Mucosa of rectum (tissue), 2 donors: ENCODE results near the gene CELA3B.

Experiments
- H3K27ac ChIP-seq, 2 donors: one replicate each; pipeline ENCODE4 v1.7.0; 2013; ENCODE audit warnings: inconsistent platforms in 2 of 2, low read depth in 2 of 2, low read length in 2 of 2
- H3K27me3 ChIP-seq, 2 donors: one replicate each; pipeline ENCODE4 v1.7.0; 2013; ENCODE audit warnings: low read length in 2 of 2; ENCODE audit not compliant: control insufficient read depth in 2 of 2, insufficient read depth in 2 of 2
- H3K36me3 ChIP-seq, 2 donors: one replicate each; pipeline ENCODE4 v1.7.0; 2013; ENCODE audit warnings: low read length in 2 of 2; ENCODE audit not compliant: control insufficient read depth in 2 of 2, insufficient read depth in 2 of 2
- H3K4me1 ChIP-seq, 2 donors: one replicate each; pipeline ENCODE4 v1.7.0; 2013; ENCODE audit warnings: low read length in 2 of 2, mild to moderate bottlenecking in 1 of 2; ENCODE audit not compliant: control insufficient read depth in 2 of 2, insufficient read depth in 2 of 2
- H3K4me3 ChIP-seq, 2 donors: one replicate each; pipeline ENCODE4 v1.7.0; 2013; ENCODE audit warnings: low read length in 2 of 2
- H3K9ac ChIP-seq, 2 donors: one replicate each; pipeline ENCODE4 v1.7.0; 2013; ENCODE audit warnings: low read length in 2 of 2, low read depth in 1 of 2, mild to moderate bottlenecking in 1 of 2
- H3K9me3 ChIP-seq, 2 donors: one replicate each; pipeline ENCODE4 v1.7.0; 2013; ENCODE audit warnings: low read length in 2 of 2; ENCODE audit not compliant: control insufficient read depth in 2 of 2
- donor health status: healthy.
- donor health status: Normal muscosa, but diverticular disease.

The CELA3B gene

DNA sequence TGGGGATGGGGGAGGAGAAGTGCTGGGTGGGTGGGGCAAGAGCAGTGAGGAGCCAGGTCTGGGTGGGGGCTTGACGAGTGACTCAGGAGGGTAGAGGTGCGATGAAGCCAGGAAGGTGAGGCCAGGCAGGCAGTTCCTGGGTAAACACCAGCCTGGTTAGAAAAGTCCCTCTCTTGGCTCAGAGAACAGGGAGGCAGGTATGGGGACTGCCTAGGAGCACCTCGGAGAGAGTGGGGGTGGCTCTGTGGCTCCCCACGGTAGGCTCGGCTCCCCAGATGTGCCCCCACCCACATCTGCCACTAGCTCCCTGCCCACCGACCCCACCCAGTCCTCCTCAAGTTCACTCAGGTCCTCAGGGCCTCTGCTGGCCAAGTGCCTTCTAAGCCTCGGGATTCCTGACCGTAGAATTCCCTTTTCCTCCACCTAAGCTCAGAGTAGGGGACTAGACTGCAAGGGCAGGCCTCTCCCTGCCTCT lies 40.9 kb upstream of the CELA3B start:
- no peaks in the 10 kb centered on the region for H3K36me3 ChIP-seq
- peak overlapping the region; percentile 87 to 88 for H3K9ac ChIP-seq
- no peaks in the 10 kb centered on the region for H3K27me3 ChIP-seq
- no peaks in the 10 kb centered on the region for H3K9me3 ChIP-seq
- H3K4me3 ChIP-seq, result peak overlapping the region; percentile 85 to 88
- H3K27ac ChIP-seq, result peak overlapping the region; percentile 85 to 90
- peaks cover 47 to 62% of the 10 kb centered on the region in 2 donors for H3K4me1 ChIP-seq

DNA sequence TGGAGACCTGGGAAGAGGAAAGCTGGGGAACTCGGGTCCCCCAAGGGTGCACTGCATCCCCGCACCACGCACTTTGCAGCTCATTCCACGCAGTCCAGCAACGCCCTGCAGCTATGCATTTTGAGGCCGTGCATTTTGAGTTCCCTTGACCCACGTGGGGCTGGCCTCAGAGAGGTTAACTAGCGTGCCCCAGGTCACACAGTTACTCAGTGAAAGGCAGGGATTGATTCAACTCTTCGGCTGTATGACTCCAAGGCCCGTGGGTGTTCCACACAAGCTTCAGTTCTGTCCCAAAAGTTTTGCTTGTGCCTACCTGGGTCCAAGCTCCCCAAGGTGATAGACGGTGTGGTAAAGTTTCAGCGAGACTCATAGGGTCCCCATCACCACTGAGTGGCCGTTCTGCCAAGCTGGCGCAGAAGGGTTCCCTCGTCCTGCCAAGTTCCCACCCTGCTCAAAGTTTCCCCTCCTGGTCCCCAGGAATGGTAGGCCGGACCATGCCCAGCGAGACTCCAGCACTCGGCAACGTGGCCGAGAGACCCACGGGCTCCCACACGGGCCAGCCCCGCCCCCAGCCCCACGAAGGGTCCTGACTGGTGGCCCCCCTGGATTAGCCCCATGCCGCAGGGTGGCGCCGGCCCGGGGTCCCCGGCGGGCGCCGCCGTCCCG lies 40.3 kb upstream of the CELA3B start:
- Histone ChIP-seq H3K27ac (peak overlapping the region; percentile 85 to 90), H3K27me3 (no peaks in the 10 kb centered on the region), H3K4me1 (peaks cover 43 to 56% of the 10 kb centered on the region in 2 donors), H3K9me3 (no peaks in the 10 kb centered on the region), H3K4me3 (peak overlapping the region; percentile 85 to 88), H3K36me3 (no peaks in the 10 kb centered on the region), H3K9ac (peak overlapping the region; percentile 87 to 88)

DNA sequence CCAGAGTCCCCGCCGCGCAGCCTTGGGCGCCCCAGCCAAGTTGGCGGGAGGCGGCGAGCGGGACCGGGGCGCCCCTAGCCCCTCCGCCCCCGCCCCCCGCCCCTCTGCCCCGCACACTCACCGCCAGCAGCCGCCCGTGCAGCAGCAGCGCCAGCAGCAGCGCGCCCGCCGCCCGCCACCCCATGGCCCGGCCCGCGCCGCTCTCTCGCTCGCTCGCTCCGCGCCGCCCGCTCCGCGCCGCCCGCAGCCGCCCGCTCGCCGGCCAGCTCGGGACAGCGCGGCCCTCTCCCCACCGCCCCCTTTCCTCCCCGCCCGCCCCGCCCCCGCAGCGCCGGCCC lies 39.8 kb upstream of the CELA3B start, which contains the start of gene HSPG2:
HSPG2 (minus strand) TSS at position 277 of the 338 bp plus-strand sequence; CDS start at position 184, 93 bp downstream.
- Histone ChIP-seq H3K36me3 (no peaks in the 10 kb centered on the region), H3K4me3 (peak within 1 kb of the TSS; percentile 85 to 88), H3K9ac (peak within 1 kb of the TSS; percentile 87 to 88), H3K27me3 (no peaks in the 10 kb centered on the region), H3K9me3 (no peaks in the 10 kb centered on the region), H3K4me1 (peaks cover 38 to 51% of the 10 kb centered on the region in 2 donors), H3K27ac (peak within 1 kb of the TSS; percentile 85 to 90)

DNA sequence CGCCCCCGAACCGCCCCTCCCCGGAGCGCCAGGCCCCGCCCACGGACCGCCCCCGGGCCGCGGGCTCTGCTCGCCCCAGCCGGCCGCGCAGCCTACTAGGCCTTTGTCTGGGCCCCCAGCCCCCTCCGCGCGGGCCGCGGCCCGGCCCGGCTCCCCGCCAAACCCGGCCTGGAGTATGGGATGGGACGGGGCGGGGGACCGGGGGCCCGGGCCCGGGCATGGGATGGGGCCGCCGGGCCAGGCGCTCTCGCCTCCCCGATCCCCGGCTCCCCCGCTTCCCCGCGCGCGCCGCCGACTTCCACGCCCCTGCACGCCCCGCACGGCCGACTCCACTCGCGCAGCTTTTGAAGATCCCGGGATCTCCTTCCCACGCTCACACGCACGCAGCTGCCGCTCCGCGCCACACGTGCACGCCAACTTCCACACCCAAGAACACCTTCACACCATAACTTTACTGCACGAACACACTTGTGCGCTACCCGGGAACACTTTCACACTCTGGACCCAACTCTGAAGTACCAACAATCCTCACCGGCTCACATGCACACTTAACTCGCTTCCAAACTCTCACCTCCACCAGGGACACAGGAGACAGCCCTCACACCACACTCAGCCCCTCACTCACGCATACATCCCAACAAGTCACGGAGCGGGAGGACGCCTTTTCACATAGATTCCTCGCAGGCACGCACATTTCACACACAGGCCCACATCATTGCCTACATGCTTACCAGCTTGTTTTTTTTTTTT lies 39.3 kb upstream of the CELA3B start:
- Histone ChIP-seq H3K9me3 (no peaks in the 10 kb centered on the region), H3K36me3 (no peaks in the 10 kb centered on the region), H3K4me3 (peak overlapping the region; percentile 67 to 71), H3K9ac (peak overlapping the region; percentile 69 to 76), H3K27me3 (no peaks in the 10 kb centered on the region), H3K4me1 (peaks cover 37 to 46% of the 10 kb centered on the region in 2 donors), H3K27ac (peak overlapping the region; percentile 54 to 61)

- Histone ChIP-seq H3K36me3 (no peaks in the 10 kb centered on the region), H3K9ac (peak overlapping the region; percentile 7 to 28), H3K27ac (peak overlapping the region; percentile 43 to 70), H3K4me3 (no peak overlapping the region), H3K9me3 (no peaks in the 10 kb centered on the region), H3K27me3 (no peaks in the 10 kb centered on the region), H3K4me1 (peaks cover 29 to 33% of the 10 kb centered on the region in 2 donors)
These were observed 37.9 kb upstream of the CELA3B start for GRCh38 chr1:21938732-21939538.

GRCh38 chr1:21939650-21940374 lies 37.0 kb upstream of the CELA3B start:
- peak overlapping the region; percentile 43 to 70 for H3K27ac ChIP-seq
- no peaks in the 10 kb centered on the region for H3K36me3 ChIP-seq
- H3K27me3 ChIP-seq, result no peaks in the 10 kb centered on the region
- H3K4me1 ChIP-seq, result peaks cover 24 to 27% of the 10 kb centered on the region in 2 donors
- peak overlapping the region in 1 of 2 donors; percentile 7 for H3K9ac ChIP-seq
- no peak overlapping the region for H3K4me3 ChIP-seq
- H3K9me3 ChIP-seq, result no peaks in the 10 kb centered on the region

DNA sequence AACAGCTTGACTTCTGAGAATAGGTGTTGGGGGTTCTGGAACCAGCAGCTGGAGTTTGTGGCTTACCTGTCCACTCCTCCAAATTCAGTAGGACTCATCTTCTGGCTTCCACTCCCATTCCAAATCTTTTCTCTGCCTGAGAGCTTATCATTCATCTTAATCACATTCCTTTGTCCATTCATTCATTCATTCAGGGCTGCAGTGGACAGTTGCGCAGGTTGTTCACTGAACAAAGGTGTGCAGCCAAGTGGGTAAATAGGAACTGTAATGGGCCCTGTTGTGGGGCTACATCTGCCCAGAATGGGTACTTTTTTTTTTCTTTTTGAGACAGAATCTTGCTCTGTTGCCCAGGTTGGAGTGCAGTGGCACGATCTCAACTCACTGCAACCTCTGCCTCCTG lies 36.3 kb upstream of the CELA3B start:
- Histone ChIP-seq H3K9me3 (no peaks in the 10 kb centered on the region), H3K36me3 (no peaks in the 10 kb centered on the region), H3K9ac (no peak overlapping the region), H3K4me3 (no peak overlapping the region), H3K27me3 (no peaks in the 10 kb centered on the region), H3K27ac (peak overlapping the region in 1 of 2 donors; percentile 70), H3K4me1 (peaks cover 20 to 23% of the 10 kb centered on the region in 2 donors)

- H3K27ac ChIP-seq, result no peak overlapping the region
- H3K9me3 ChIP-seq, result no peaks in the 10 kb centered on the region
- H3K27me3 ChIP-seq, result no peaks in the 10 kb centered on the region
- no peak overlapping the region for H3K4me3 ChIP-seq
- H3K4me1 ChIP-seq, result peaks cover 12 to 14% of the 10 kb centered on the region in 2 donors
- no peak overlapping the region for H3K9ac ChIP-seq
- no peaks in the 10 kb centered on the region for H3K36me3 ChIP-seq
These were observed 35.5 kb upstream of the CELA3B start for GRCh38 chr1:21941370-21941769.

DNA sequence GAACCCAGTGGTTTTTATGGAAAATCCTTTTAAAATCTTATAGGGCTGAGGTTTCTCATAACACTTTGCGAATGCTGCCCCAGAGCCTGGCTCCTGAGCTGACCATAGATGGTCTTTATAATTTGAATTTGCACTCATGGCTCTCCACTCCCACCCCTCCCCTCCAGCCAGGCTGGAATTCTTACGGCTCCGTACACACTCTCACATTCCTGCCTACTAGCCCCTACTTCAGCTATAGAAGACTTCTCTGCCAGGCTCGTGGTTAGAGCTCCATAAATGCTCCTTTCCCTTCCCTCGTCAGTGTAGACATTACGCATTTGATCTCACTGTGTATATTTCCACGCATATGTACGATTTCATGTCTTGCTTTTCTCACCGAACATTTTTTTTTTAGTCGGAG lies 34.4 kb upstream of the CELA3B start:
- H3K36me3 ChIP-seq, result no peaks in the 10 kb centered on the region
- H3K27ac ChIP-seq, result no peak overlapping the region
- H3K4me3 ChIP-seq, result no peak overlapping the region
- no peak overlapping the region for H3K9ac ChIP-seq
- no peaks in the 10 kb centered on the region for H3K9me3 ChIP-seq
- H3K27me3 ChIP-seq, result no peaks in the 10 kb centered on the region
- H3K4me1 ChIP-seq, result peaks cover 8 to 13% of the 10 kb centered on the region in 2 donors
